Measurements from ENCODE around the gene ITPKC.
"Not testable (repeated sequence)": the region's sequence is repeated elsewhere in the genome, so short reads cannot be mapped to it uniquely, and the experiment has no call there.

ITPKC gene

GRCh38 chr19:40717880-40718773 is 1.2 kb downstream of the ITPKC start:
- no peak for DNase-seq

DNA sequence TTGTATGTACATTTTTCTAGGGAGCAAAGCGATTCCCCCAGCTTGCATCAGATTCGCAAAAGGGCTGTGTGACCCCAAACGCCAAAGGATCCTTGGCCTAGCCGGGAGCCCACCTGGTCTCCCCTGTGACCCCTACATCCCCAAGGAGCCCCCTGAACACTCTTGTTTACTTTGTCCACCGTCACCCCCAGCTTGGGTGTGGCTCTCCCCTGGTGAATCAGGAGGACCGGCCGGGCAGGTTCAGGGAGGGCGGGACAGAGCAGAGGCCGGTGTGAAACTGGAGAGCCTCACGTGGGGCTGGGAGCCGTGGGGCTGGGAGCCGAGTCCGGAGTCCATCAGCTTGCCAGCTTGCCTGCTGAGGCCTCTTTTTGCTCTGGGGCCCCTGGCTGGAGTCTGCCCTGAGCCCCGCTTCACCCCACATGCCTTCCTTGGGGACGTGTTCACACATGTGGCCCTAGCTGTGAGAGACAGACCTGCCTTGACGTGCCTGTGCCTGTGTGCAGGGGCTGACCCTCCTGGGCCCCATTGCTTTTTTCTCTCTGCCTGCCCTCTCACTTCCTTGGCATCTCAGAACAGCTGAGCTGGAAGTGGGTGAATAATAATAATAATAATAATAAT is 2.0 kb downstream of the ITPKC start:
- no peak for DNase-seq

- no peak for DNase-seq
Observed at GRCh38 chr19:40719414-40719894, 2.5 kb downstream of the ITPKC start.

DNA sequence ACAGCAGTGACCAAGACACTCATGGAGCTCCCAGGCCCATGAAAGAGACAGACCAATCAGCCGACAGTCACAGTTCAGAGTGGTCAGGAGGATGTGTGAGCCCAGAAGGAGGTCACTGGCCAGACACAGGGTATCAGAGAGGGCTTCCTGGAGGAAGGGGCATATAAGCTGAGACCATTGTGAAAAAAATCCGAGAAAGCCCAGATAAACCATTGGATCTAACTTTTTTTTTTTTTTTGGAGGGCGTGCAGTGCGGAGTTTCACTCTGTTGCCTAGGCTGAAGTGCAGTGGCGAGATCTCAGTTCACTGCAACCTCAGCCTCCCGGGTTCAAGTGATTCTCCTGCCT is 4.2 kb downstream of the ITPKC start:
- no peak for DNase-seq

- DNase-seq: no peak
Observed at GRCh38 chr19:40721936-40722661, 5.2 kb downstream of the ITPKC start.

- DNase-seq: no peak
Observed at GRCh38 chr19:40723661-40724254, 6.8 kb downstream of the ITPKC start.

- no peak for DNase-seq
Observed at GRCh38 chr19:40724315-40724714, 7.4 kb downstream of the ITPKC start.

DNA sequence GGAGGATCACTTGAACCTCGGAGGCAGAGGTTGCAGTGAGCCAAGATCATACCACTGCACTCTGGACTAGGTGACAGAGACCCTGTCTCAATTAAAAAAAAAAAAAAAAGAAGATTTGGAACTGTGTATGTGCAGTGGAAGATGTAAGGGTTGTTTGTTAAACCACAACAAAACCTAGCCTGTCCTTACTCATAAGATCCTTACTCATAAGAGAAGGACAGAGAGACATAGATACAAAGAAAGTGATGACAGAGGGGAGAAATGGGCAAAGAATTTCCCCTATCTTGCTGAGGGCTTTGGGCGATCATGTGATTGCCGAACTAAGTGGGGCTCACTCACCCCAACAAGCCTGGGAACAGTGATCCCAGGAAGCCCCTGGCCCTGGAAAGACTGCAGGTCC is 7.9 kb downstream of the ITPKC start:
- no peak for DNase-seq

GRCh38 chr19:40726279-40726678 is 9.4 kb downstream of the ITPKC start:
- DNase-seq: no peak

GRCh38 chr19:40730065-40730464 is 13.2 kb downstream of the ITPKC start:
- DNase-seq: not testable (repeated sequence)

DNA sequence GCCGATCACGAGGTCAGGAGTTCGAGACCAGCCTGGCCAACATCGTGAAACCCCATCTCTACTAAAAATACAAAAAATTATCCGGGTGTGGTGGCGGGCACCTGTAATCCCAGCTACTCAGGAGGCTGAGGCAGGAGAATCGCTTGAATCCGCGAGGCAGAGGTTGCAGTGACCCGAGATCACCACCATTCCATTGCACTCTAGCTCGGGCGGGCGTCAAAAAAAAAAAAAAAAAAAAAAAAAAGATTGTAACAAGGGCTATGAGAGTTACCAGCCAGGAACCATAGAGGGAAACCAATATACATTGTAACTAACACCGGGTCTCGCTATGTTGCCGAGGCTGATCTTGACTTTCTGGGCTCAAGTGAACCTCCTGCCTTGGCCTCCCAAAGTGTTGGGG is 15.4 kb downstream of the ITPKC start:
- not testable (repeated sequence) for DNase-seq

DNA sequence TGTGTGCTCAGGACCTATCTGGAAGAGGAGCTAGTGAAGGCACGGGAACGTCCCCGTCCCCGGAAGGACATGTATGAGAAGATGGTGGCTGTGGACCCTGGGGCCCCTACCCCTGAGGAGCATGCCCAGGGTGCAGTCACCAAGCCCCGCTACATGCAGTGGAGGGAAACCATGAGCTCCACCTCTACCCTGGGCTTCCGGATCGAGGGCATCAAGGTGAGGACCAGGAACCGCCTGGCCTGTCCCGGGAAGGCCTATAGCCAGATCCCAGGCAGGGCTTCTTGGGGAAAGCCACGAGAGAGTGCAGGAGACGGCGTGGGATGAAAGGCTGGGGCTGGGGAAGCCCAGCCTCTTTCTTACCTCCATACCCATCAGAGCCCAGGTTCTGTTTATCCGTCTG is 16.2 kb downstream of the ITPKC start:
- DNase-seq: no peak

GRCh38 chr19:40735013-40735771 is 18.3 kb downstream of the ITPKC start:
- DNase-seq: no peak

DNA sequence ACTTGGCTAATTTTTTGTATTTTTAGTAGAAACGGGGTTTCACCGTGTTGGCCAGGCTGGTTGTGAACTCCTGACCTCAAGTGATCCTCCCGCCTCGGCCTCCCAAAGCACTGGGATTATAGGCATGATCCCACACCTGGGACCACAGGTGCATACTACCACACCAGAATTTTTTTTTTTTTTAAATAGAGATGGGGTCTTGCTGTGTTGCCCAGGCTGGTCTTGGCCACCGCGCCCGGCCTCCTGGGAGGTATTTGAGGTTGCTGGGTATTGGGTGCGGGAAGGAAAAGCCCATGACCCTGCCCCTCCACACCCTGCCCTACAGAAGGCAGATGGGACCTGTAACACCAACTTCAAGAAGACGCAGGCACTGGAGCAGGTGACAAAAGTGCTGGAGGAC is 19.7 kb downstream of the ITPKC start:
- DNase-seq: no peak

GRCh38 chr19:40737102-40737644 is 20.3 kb downstream of the ITPKC start:
- no peak for DNase-seq

DNA sequence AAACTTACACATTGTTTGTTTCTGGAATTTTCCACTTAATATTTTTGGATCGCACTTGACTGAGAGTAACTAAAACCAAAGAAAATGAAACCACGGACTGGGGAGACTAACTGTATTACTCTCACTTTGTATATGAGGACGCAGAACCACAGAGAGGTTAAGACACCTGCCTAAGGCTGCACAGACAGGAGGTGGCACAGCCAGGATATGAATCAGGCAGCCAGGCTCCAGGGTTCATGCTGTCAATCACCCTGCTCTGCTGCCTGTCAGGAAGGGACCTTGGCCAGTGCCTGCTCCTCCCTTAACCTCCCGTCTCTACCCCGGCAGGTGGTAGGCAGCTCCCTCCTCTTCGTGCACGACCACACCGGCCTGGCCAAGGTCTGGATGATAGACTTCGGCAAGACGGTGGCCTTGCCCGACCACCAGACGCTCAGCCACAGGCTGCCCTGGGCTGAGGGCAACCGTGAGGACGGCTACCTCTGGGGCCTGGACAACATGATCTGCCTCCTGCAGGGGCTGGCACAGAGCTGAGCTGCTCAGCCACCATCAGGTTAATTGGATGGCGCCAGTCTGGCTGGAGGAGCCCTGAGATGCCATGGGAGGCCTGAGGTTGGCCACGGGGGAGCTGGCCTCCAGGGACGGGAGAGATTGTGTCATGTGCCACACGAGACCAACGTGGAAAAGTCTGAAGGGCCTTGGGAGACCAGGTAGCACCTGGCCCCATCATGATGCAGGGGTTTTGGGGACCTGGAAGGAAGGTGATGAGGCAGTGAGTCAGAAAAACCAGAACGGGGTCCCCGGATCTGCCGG is 22.3 kb downstream of the ITPKC start:
- no peak for DNase-seq

DNA sequence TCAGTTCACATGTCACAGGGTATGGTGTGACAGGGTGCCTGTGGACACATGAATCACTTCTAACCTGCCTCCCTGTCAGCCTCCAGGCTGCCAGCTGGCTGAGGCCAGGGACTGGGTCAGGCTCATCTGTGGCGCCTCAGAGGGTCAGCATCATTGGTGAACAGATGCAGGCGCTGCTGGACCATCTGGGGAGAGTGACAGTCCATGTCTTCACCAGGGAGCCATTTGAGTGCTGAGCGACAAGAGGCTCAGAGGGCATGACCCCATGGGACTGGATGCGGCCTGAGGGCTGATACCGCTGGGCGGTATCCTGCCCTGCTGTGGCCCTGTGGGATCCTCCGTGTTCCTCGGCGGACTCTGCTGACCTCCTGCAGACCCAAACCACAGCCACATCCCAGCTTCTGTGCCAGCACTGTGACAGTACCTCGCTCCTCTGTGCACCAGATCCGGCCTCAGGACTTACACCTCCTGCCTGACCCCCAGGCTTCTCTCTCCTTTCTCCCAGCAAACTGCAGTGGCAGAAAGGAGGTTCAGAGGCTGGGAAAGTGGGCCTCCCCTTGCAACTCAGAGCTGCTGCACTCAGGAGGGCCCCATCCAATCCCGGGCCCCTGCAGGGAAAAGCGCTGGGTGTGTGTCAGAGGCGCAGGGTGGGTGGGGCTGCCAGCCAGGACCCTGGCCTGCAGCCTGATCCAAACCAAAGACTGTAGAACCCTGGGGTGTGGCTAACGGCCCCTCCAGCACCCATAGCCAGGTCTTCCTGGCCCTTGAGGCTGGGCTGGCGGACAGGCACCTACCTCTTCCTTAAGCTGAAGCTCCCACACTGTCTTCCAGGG is 23.2 kb downstream of the ITPKC start:
- DNase-seq: no peak

DNA sequence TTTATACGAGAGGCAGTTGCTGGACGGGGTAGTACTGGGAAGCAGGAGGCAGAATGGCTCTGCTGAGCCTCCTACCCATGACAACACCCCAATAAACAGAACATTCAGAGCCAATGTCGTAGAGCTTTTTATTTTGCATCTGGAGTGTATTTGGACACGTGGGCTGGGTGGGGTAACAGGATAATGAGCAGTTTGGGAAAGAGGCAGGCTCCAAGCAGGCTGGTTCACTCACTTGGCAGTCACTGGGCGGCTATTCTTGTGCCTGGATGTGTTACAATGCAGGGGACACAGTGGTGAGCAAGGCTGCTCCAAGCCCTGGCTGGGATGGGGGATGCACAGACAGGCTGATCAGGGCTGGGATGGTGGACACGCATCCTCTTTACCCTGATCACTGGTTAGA is 23.8 kb downstream of the ITPKC start:
- no peak for DNase-seq

DNA sequence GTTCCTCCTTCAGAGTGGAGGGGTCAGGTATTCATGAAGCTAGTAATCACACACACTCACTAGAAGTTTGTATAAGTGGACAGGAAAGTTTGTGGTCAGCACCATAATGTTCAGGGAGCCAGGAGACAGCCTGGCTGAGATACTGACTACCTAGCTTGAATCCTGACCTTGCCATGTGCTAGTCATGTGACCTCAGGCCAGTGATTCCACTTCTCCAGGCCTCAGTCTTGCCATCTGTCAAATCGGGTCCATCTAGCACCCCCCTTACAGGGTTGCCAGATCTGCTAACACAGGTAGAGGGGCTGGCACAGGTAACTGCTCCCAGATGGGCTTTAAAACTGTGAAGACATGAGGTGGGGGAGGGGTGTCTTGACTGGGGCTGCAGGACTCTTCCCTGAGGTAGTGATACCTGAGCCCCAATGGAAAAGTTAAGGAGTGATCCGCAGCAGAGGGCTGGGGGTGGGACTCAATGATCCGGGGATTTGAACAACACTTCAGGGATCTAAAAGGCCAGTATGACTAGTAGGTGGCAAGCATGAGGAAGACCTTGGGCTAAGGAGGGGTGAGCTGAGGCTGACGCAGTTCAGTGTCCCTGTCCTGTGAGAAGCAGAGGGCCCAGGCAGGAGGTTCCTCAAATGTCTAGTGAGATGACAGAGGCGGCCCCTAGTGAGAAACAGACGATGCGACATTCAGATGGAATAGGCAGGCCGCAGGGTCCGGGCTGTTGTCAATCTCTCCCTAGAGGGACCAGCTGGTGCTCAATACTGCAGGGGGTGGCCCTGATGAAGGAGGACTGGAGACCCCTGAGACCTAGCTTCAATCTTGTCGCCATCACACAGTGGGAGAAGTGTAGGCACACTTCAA is 24.8 kb downstream of the ITPKC start:
- no peak for DNase-seq

Measured in cerebellar nuclear complex (tissue), 1 donor.